NCI-H524 (cell line): ENCODE results near the gene HIRA.
"Not testable (repeated sequence)": the region's sequence is repeated elsewhere in the genome, so short reads cannot be mapped to it uniquely, and the experiment has no call there.

Source experiments
- DNase-seq, 2 experiments: peaks; one replicate each; lab custom pipeline; 2025; lab: John Stamatoyannopoulos, UW

HIRA gene

DNA sequence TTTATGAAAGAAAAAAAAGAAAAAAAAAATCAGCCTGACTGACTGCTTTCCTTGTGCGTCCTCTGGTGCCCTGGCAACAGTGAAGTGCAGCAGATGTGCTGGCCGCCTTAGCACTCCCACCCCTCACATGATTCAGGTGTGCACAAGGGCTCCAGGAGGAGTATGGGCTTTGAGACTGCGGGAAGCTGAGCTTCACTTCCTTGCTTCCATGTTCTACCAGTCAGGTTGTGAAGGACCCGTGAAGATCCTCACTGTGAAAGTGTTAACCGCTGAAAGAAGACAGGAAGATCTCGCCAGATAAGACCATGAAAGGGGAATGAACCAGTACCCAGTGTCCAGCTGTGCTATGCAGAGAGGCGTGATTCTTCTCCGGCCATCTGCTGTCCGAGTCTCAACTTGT is 48.2 kb downstream of the HIRA start:
- no peak for DNase-seq

- no peak for DNase-seq
These were observed 49.3 kb downstream of the HIRA start for GRCh38 chr22:19382240-19382639.

- no peak for DNase-seq
These were observed 53.2 kb downstream of the HIRA start for GRCh38 chr22:19378344-19378674.

- DNase-seq = no peak
These were observed 53.8 kb downstream of the HIRA start for GRCh38 chr22:19377565-19378343.

DNA sequence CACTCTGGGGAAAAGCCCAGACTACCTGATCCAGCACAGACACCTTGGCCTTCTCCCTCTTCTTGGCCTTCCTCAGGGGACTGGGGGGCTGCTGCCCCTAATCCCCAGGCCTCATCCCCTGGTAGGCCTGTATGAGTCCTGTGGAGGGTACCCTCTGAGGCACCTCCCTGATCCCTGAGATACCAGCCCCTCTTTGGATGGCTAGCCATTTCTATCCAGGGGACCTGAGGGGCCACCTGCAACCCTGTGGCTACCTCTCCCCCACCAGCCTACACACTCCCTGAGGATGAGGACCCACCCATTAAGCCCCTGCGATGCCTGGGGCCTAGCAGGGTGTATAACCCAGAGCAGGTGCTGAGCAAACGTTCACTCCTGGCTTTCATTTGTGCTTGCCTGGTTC is 54.6 kb downstream of the HIRA start:
- DNase-seq = no peak

GRCh38 chr22:19376247-19376646 is 55.3 kb downstream of the HIRA start:
- DNase-seq = no peak

DNA sequence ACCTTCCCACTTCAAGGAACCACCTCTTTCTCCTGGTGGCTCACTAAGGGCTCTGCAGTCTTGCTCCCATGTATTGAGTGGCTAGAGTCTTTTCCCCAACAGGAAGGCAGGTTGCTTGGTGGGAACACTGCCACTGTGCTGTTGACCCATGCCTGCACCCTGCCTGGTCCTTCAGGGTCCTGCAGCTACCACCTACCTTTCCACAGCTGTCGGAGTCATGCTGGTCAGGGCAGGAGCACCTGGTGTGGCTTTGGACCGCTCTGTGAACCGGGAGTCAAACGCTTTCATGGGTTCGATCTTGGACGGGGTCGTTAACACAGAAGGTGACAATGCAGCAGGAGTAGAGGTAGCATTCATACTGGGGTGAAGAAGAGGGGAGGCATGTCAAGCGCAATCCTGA is 56.1 kb downstream of the HIRA start:
- no peak for DNase-seq

GRCh38 chr22:19374410-19374809 is 57.1 kb downstream of the HIRA start:
- no peak for DNase-seq

- DNase-seq = no peak
These were observed 58.1 kb downstream of the HIRA start for GRCh38 chr22:19373450-19373849.

DNA sequence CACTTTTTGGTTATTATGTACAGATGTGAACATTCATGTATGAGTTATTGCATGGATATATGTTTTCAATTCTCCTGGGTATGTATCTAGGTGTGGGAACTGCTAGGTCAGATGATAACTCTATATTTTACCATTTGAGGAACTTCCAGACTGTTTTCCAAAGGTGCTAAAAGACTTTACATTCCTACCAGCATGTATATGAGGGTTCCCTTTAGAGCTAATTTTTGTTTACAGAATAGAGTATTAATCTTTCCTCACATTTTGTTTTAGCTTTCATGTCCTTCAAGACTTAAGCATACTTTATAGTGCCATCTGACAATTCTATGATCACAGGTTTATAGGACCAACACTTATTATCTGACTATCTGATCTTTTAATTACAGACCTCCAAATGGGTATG is 59.6 kb downstream of the HIRA start:
- no peak for DNase-seq

DNA sequence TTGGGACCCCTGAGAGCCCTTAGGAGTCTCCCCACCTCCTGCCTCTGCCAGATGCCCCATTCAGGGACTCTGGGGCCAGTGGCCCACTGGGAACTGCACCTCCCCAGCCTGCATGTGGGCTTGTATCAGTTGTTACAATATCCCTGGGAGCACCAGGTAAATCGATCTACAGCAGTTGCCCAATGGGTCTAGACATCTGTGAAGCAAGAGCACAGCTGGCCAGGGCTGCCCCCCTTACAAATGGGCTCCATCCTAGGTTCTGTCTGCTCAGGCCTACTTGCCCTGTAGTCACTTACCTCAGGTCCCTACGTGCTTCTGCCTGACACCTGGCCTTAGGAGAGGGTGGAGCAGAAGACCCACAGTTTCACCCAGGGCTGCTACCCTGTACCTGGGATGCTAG is 62.7 kb downstream of the HIRA start:
- no peak for DNase-seq

DNA sequence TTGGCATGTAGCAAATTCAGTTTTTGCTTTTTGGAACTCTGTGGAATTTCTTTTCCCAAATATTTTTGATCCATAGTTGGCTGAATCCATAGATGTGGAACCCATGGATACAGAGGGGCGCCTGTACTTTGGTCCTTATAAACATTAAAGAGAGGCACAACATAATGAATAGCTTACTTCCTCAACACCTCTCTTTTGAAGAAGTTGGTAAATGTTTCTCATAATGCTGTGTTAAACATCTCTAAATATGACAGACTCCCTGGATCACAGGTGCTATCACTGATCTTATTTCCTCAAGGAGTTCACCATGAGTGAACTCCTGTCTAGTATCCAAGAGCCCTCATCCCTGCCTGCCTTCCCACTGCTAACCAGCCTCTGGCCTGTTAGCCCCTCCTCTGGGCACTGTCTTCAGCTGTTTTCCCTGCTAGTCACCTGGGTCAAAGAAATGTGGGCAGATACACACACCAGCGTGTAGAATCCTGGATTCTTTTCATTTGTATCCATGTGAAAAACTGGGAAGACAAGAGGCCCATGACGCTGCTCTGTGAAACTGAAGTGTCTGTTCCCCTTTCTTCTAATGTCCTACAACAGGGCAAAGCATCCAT is 63.7 kb downstream of the HIRA start:
- no peak for DNase-seq

- not testable (repeated sequence) for DNase-seq
These were observed 68.0 kb downstream of the HIRA start for GRCh38 chr22:19363541-19363940.

DNA sequence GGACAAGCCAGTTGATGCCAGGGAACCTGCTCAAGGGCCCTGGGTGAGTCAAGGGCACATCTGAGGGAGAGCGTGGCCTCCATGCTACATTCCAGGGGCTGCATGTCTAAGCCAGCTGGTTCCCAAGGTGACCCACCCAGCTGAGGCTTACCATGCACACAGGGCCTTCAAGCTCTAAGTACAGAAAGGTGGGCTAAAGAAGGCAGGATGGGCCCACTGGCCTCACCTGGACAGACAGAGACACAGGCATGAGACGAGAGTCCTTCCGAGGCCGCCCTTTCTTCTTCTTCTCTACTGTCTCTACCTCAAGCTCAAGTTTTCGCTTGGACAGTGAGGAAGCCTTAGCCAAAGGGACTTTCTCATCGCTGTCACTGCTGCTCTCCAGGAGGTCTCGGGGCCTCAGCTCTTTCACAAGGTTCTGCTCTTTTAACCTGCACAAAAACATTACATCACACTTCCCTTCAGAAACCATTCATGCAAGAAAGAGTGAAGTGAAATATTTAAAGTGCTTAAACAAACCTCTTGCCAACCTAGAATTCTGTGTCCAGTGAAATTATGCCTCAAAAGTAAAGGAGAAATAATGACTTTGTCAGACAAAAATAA is 69.9 kb downstream of the HIRA start:
- no peak for DNase-seq

- DNase-seq = no peak
These were observed 70.7 kb downstream of the HIRA start for GRCh38 chr22:19360862-19361261.

- DNase-seq = no peak
These were observed 71.2 kb downstream of the HIRA start for GRCh38 chr22:19360300-19360792.

GRCh38 chr22:19359554-19360299 is 71.8 kb downstream of the HIRA start:
- no peak for DNase-seq

GRCh38 chr22:19358703-19359553 is 72.6 kb downstream of the HIRA start:
- no peak for DNase-seq

DNA sequence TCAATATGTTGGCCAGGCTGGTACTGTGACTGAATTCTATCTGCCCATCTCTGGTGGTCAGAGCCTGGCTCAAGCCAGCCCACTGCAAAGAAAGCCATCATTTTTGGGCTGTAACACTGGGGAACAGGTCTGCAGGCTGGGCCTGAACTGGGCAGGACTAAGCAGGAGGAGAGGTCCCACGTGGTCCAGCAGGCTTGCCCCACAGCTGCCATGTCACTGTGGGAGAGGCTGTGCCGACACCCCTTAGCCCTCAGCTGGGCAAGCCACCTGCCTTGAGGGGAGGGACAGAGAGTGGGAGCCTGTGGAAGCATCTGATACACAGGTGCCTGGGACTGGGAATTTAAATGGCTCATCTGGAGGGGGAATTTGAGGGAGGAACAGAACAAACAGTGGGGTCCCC is 73.3 kb downstream of the HIRA start:
- DNase-seq = no peak

DNA sequence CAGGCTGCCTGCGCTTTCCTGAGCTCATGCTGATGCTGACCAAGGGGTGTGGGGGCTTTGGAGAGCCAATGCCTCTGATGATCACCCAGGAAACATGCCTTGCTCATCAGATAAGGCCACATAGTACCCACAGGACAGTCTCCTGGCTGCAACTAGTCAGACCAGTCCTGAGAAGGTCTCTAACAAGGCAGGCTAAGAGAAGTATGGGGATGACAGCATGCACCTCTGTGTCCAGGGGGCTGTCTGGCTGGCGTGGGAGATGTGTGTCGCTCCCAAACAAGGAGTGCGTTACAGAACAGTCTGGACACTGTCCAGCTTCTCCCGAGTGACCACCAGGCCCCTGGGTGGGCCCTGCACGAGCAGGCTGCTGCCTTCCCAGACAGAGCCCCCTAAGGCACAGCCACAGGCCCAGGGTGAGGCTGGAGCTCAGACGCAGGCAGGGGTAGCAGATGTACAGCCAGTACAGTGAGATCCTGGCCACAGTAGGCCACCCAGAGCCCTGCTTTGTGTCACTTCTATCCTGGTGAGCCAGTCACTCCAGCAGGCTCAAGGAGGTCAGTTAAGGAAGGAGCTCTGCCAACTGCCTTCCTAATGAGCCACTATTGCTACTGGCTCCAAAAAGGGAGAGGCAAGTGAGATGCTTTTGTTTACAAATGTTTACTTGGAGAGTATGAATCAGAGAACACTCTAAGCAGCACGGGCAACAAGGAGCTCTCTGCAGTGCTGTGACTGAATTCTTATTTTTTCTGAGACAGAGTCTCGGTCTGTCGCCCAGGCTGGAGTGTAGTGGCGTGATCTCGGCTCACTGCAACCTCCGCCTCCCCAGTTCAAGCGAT is 74.0 kb downstream of the HIRA start:
- no peak for DNase-seq
